Neural progenitor cell (in vitro differentiated cells): ENCODE measurements around the gene PCDHGA8. TPM values are rescaled to one million over a fixed set of nuclear protein-coding genes. Genes with fewer than 3 reads are reported as not detected.

Experiments used
- DNase-seq: peaks from one replicate; pipeline ENCODE4 v3.0.0-alpha.2; 2016; ENCODE audit warnings: low spot score
- H2AFZ ChIP-seq: fragments of 200-600 bp; sonication (generic); replicated peaks from 2 replicates; pipeline ENCODE4 v1.6.1; 2016; ENCODE audit warnings: antibody characterized with exemption
- H3F3A ChIP-seq: fragments of 200-600 bp; sonication (generic); 2 replicates; pipeline ENCODE4 v1.6.1; 2016; ENCODE audit warnings: antibody characterized with exemption, low read depth
- H3K27ac ChIP-seq: fragments of 200-600 bp; sonication (generic); 2 replicates; pipeline ENCODE4 v1.5.1; 2016; ENCODE audit warnings: mild to moderate bottlenecking
- H3K27me3 ChIP-seq: fragments of 200-600 bp; sonication (generic); 2 replicates; pipeline ENCODE4 v1.6.1; 2016; ENCODE audit warnings: mild to moderate bottlenecking, moderate library complexity
- H3K36me3 ChIP-seq: fragments of 200-600 bp; sonication (generic); 2 replicates; pipeline ENCODE4 v1.5.1; 2016
- H3K4me1 ChIP-seq: fragments of 200-600 bp; sonication (generic); 2 replicates; pipeline ENCODE4 v1.6.1; 2016; ENCODE audit warnings: mixed run types
- H3K4me2 ChIP-seq: fragments of 200-600 bp; sonication (generic); 2 replicates; pipeline ENCODE4 v1.6.1; 2016
- H3K4me3 ChIP-seq: fragments of 200-600 bp; sonication (generic); 2 replicates; pipeline ENCODE4 v1.5.1; 2016
- H3K79me2 ChIP-seq: fragments of 200-600 bp; sonication (generic); 2 replicates; pipeline ENCODE4 v1.6.1; 2016; ENCODE audit warnings: low read depth
- H3K9ac ChIP-seq: fragments of 200-600 bp; sonication (generic); 2 replicates; pipeline ENCODE4 v1.6.1; 2016
- H3K9me3 ChIP-seq: fragments of 200-600 bp; sonication (generic); 2 replicates; pipeline ENCODE4 v1.5.1; 2016; ENCODE audit warnings: low read depth
- H4K20me1 ChIP-seq: fragments of 200-600 bp; sonication (generic); 2 replicates; pipeline ENCODE4 v1.6.1; 2016; ENCODE audit warnings: low read depth
- H3K27ac Mint-ChIP-seq: 3 replicates; pipeline ENCODE4 v1.8.0; 2021; ENCODE audit warnings: mixed read lengths
- H3K27me3 Mint-ChIP-seq: 2 replicates; pipeline ENCODE4 v1.8.0; 2022; ENCODE audit warnings: low read depth, mild to moderate bottlenecking, inconsistent platforms, moderate library complexity, mixed read lengths; ENCODE audit not compliant: insufficient read depth
- H3K36me3 Mint-ChIP-seq: 3 replicates; pipeline ENCODE4 v1.8.0; 2021; ENCODE audit warnings: mixed read lengths
- H3K4me1 Mint-ChIP-seq: 3 replicates; pipeline ENCODE4 v1.8.0; 2021; ENCODE audit warnings: mixed read lengths
- H3K4me3 Mint-ChIP-seq: 3 replicates; pipeline ENCODE4 v1.8.0; 2021; ENCODE audit warnings: mild to moderate bottlenecking, moderate library complexity, mixed read lengths
- H3K9me3 Mint-ChIP-seq: 3 replicates; pipeline ENCODE4 v1.8.0; 2020; ENCODE audit warnings: mixed read lengths
- CTCF ChIP-seq: fragments of 200-600 bp; sonication (generic); IDR thresholded peaks from 2 replicates; pipeline ENCODE4 v1.5.1; 2017; ENCODE audit warnings: antibody characterized with exemption, mild to moderate bottlenecking
- EZH2 ChIP-seq: fragments of 200-600 bp; sonication (generic); IDR thresholded peaks from 2 replicates; pipeline ENCODE4 v1.6.1; 2017; ENCODE audit warnings: antibody characterized with exemption, mild to moderate bottlenecking, moderate library complexity
- EZH2phosphoT487 ChIP-seq: fragments of 200-600 bp; sonication (generic); IDR thresholded peaks from 2 replicates; pipeline ENCODE4 v1.6.1; 2017; ENCODE audit warnings: antibody characterized with exemption
- total RNA-seq: library from RNA; depleted of rRNA; stranded (reverse); fragments of >200 nt; gene quantifications from 2 replicates; pipeline ENCODE4 v1.2.3, GENCODE V29; 2015; ENCODE audit warnings: low replicate concordance

PCDHGA8 gene
- 2.3 and 3.3 TPM in 2 replicates for total RNA-seq

- Histone ChIP-seq H3K9me3 (peaks cover 57% of the 10 kb centered on the region), H3F3A (peaks cover 7% of the 10 kb centered on the region), H3K36me3 (peaks cover 19% of the 10 kb centered on the region), H3K4me1 (no peaks in the 10 kb centered on the region), H2AFZ (no peak within 1 kb of the TSS), H3K4me2 (no peak within 1 kb of the TSS), H3K4me3 (peak within 1 kb of the TSS; percentile 3), H3K27ac (no peak within 1 kb of the TSS), H3K79me2 (no peaks in the 10 kb centered on the region), H4K20me1 (no peaks in the 10 kb centered on the region), H3K9ac (no peak within 1 kb of the TSS), H3K27me3 (no peaks in the 10 kb centered on the region)
- H3K36me3 Mint-ChIP-seq, result peaks cover 9% of the 10 kb centered on the region
- H3K4me1 Mint-ChIP-seq, result no peaks in the 10 kb centered on the region
- TF ChIP-seq CTCF (no peak), EZH2phosphoT487 (no peak), EZH2 (no peak)
- no peak within 1 kb of the TSS for H3K27ac Mint-ChIP-seq
- no peak within 1 kb of the TSS for H3K4me3 Mint-ChIP-seq
- DNase-seq, result no peak
- peaks cover 56% of the 10 kb centered on the region for H3K9me3 Mint-ChIP-seq
- peaks cover 2% of the 10 kb centered on the region for H3K27me3 Mint-ChIP-seq
These were observed at the start of gene PCDHGA8 for GRCh38 chr5:141392429-141393198. Gene PCDHGA8 (plus strand): TSS chr5:141392633. CDS start chr5:141392814, 181 bp downstream.

- no peak overlapping the region for H3K27ac Mint-ChIP-seq
- Histone ChIP-seq H2AFZ (no peak overlapping the region), H4K20me1 (no peaks in the 10 kb centered on the region), H3F3A (no peaks in the 10 kb centered on the region), H3K9me3 (peaks cover 18% of the 10 kb centered on the region), H3K4me2 (no peak overlapping the region), H3K4me3 (no peak overlapping the region), H3K27me3 (no peaks in the 10 kb centered on the region), H3K27ac (no peak overlapping the region), H3K9ac (no peak overlapping the region), H3K4me1 (no peaks in the 10 kb centered on the region), H3K36me3 (no peaks in the 10 kb centered on the region), H3K79me2 (no peaks in the 10 kb centered on the region)
- H3K9me3 Mint-ChIP-seq, result peaks cover 60% of the 10 kb centered on the region
- H3K4me3 Mint-ChIP-seq, result no peak overlapping the region
- no peaks in the 10 kb centered on the region for H3K4me1 Mint-ChIP-seq
- peaks cover 9% of the 10 kb centered on the region for H3K27me3 Mint-ChIP-seq
- DNase-seq, result no peak
- no peak for TF ChIP-seq EZH2phosphoT487
- no peak for TF ChIP-seq EZH2
- no peak for TF ChIP-seq CTCF
- H3K36me3 Mint-ChIP-seq, result peaks cover 6% of the 10 kb centered on the region
These were observed 49.7 kb upstream of the PCDHGA8 start for GRCh38 chr5:141342773-141343172.

- no peak within 1 kb of the TSS for H3K27ac ChIP-seq
- no peaks in the 10 kb centered on the region for H3F3A ChIP-seq
- no peaks in the 10 kb centered on the region for H3K79me2 ChIP-seq
- H3K27me3 ChIP-seq, result no peaks in the 10 kb centered on the region
- peaks cover 18% of the 10 kb centered on the region for H3K9me3 ChIP-seq
- H4K20me1 ChIP-seq, result no peaks in the 10 kb centered on the region
- H3K27ac Mint-ChIP-seq, result no peak within 1 kb of the TSS
- no peak within 1 kb of the TSS for H3K9ac ChIP-seq
- peaks cover 55% of the 10 kb centered on the region for H3K9me3 Mint-ChIP-seq
- peak within 1 kb of the TSS; percentile 42 for H2AFZ ChIP-seq
- H3K4me2 ChIP-seq, result no peak within 1 kb of the TSS
- no peaks in the 10 kb centered on the region for H3K4me1 ChIP-seq
- H3K4me1 Mint-ChIP-seq, result no peaks in the 10 kb centered on the region
- H3K36me3 Mint-ChIP-seq, result peaks cover 6% of the 10 kb centered on the region
- H3K4me3 ChIP-seq, result no peak within 1 kb of the TSS
- no peaks in the 10 kb centered on the region for H3K36me3 ChIP-seq
- no peak within 1 kb of the TSS for H3K4me3 Mint-ChIP-seq
- TF ChIP-seq CTCF (peak; percentile 45), EZH2 (no peak)
- no peak for DNase-seq
- H3K27me3 Mint-ChIP-seq, result peaks cover 9% of the 10 kb centered on the region
These were observed 49.0 kb upstream of the PCDHGA8 start, which contains the start of gene PCDHGA3 for GRCh38 chr5:141343242-141343952. Gene PCDHGA3 (plus strand): TSS chr5:141343829. CDS start chr5:141344034, 205 bp downstream.
